Right atrium auricular region (tissue), 2 donors: ENCODE measurements around the gene SRD5A3. TPM values are rescaled to one million over a fixed set of nuclear protein-coding genes. Genes with fewer than 3 reads are reported as not detected.
"Not testable (repeated sequence)": the region's sequence is repeated elsewhere in the genome, so short reads cannot be mapped to it uniquely, and the experiment has no call there.

Source experiments
- DNase-seq: peaks from one replicate; pipeline ENCODE4 v3.0.0-alpha.2; 2019; ENCODE audit warnings: low spot score
- H3K27ac ChIP-seq, 2 donors: fragments of 200-600 bp; sonication (generic); 1 replicate in 1 of 2; 2 replicates in 1 of 2; pipeline ENCODE4 v1.5.1; 2016 to 2019
- H3K27me3 ChIP-seq, 2 donors: fragments of 200-600 bp; sonication (generic); one replicate each; pipeline versions ENCODE4 v1.5.1 to v1.6.0; 2017 to 2019
- H3K36me3 ChIP-seq: fragments of 200-600 bp; sonication (generic); one replicate; pipeline ENCODE4 v1.5.1; 2016
- H3K4me1 ChIP-seq, 2 donors: fragments of 200-600 bp; sonication (generic); one replicate each; pipeline versions ENCODE4 v1.5.1 to v1.6.0; 2017 to 2019
- H3K4me3 ChIP-seq, 2 donors: fragments of 200-600 bp; sonication (generic); 1 replicate in 1 of 2; 2 replicates in 1 of 2; pipeline ENCODE4 v1.5.1; 2017 to 2019; ENCODE audit warnings: mild to moderate bottlenecking in 1 of 2, moderate library complexity in 1 of 2
- H3K9me3 ChIP-seq, 2 donors: fragments of 200-600 bp; sonication (generic); one replicate each; pipeline ENCODE4 v1.5.1; 2019
- CTCF ChIP-seq, 2 donors: fragments of 200-600 bp; sonication (generic); IDR thresholded peaks; one replicate each; pipeline ENCODE4 v1.5.1; 2019; ENCODE audit warnings: antibody characterized with exemption in 2 of 2
- total RNA-seq, 2 donors: library from RNA; depleted of rRNA; stranded (reverse); fragments of >200 nt; gene quantifications; one replicate each; pipeline ENCODE4 v1.1.0, GENCODE V29; 2016

SRD5A3 gene
- total RNA-seq, 2 donors from 2014 or later, result 6.0 to 8.3 TPM

GRCh38 chr4:55347610-55348228, 1.7 kb downstream of the SRD5A3 start:
- DNase-seq, result no peak
- TF ChIP-seq CTCF (IDR thresholded peaks at IDR 0.05), result no peak
- H3K36me3 ChIP-seq, result no peaks in the 10 kb centered on the region
- peak overlapping the region; percentile 96 to 97 for H3K27ac ChIP-seq
- H3K9me3 ChIP-seq, result no peaks in the 10 kb centered on the region
- H3K4me1 ChIP-seq, result peaks cover 0 to 8% of the 10 kb centered on the region in 2 donors
- H3K27me3 ChIP-seq, result no peaks in the 10 kb centered on the region
- H3K4me3 ChIP-seq, result no peak overlapping the region

GRCh38 chr4:55348466-55348865, 2.4 kb downstream of the SRD5A3 start:
- TF ChIP-seq CTCF (IDR thresholded peaks at IDR 0.05), result no peak
- no peak overlapping the region for H3K4me3 ChIP-seq
- H3K27ac ChIP-seq, result no peak overlapping the region
- H3K27me3 ChIP-seq, result no peaks in the 10 kb centered on the region
- H3K9me3 ChIP-seq, result no peaks in the 10 kb centered on the region
- DNase-seq, result no peak
- peaks cover 0 to 8% of the 10 kb centered on the region in 2 donors for H3K4me1 ChIP-seq
- no peaks in the 10 kb centered on the region for H3K36me3 ChIP-seq

- not testable (repeated sequence) for H3K27me3 ChIP-seq, H3K9me3 ChIP-seq, H3K4me3 ChIP-seq, DNase-seq, H3K4me1 ChIP-seq, H3K27ac ChIP-seq, H3K36me3 ChIP-seq
Observed at GRCh38 chr4:55350870-55351269, 4.8 kb downstream of the SRD5A3 start.

GRCh38 chr4:55351824-55352223, 5.8 kb downstream of the SRD5A3 start:
- H3K27ac ChIP-seq, result no peak overlapping the region
- H3K36me3 ChIP-seq, result no peaks in the 10 kb centered on the region
- no peak for TF ChIP-seq CTCF (IDR thresholded peaks at IDR 0.05)
- no peak for DNase-seq
- no peaks in the 10 kb centered on the region for H3K9me3 ChIP-seq
- H3K4me1 ChIP-seq, result peaks cover 0 to 6% of the 10 kb centered on the region in 2 donors
- H3K4me3 ChIP-seq, result no peak overlapping the region
- H3K27me3 ChIP-seq, result no peaks in the 10 kb centered on the region

- Histone ChIP-seq H3K36me3 (no peaks in the 10 kb centered on the region), H3K27me3 (no peaks in the 10 kb centered on the region)
- DNase-seq, result no peak
Observed at GRCh38 chr4:55352726-55353125, 6.7 kb downstream of the SRD5A3 start.

GRCh38 chr4:55353228-55353747, 7.2 kb downstream of the SRD5A3 start:
- H3K4me1 ChIP-seq, H3K36me3 ChIP-seq, H3K27ac ChIP-seq, H3K4me3 ChIP-seq, H3K27me3 ChIP-seq, DNase-seq, H3K9me3 ChIP-seq: not testable (repeated sequence)

More at GRCh38 chr4:55352726-55353125, 6.7 kb downstream of the SRD5A3 start:
- Histone ChIP-seq H3K27ac (no peak overlapping the region), H3K4me3 (no peak overlapping the region), H3K4me1 (peaks cover 0 to 4% of the 10 kb centered on the region in 2 donors), H3K9me3 (no peaks in the 10 kb centered on the region)
- no peak for TF ChIP-seq CTCF (IDR thresholded peaks at IDR 0.05)

- TF ChIP-seq CTCF (IDR thresholded peaks at IDR 0.05), result no peak
- Histone ChIP-seq H3K27me3 (no peaks in the 10 kb centered on the region), H3K4me1 (peaks cover 0 to 21% of the 10 kb centered on the region in 2 donors), H3K36me3 (no peaks in the 10 kb centered on the region), H3K4me3 (no peak overlapping the region), H3K9me3 (no peaks in the 10 kb centered on the region), H3K27ac (no peak overlapping the region)
- no peak for DNase-seq
Observed at GRCh38 chr4:55354648-55355047, 8.6 kb downstream of the SRD5A3 start.
